Activated CD8-positive, alpha-beta memory T cell treated with anti-CD3 and anti-CD28 coated beads, Interleukin-2, amount 10 ng/mL, durations not matched to agents 7 days and 5 days (primary cell): ENCODE measurements around the gene ALG11. TPM values are rescaled to one million over a fixed set of nuclear protein-coding genes. Genes with fewer than 3 reads are reported as not detected.
"Not testable (repeated sequence)": the region's sequence is repeated elsewhere in the genome, so short reads cannot be mapped to it uniquely, and the experiment has no call there.

ENCODE experiments used
- ATAC-seq: fragments of 150-1000 bp; cut with Tn5 transposase; one replicate; pipeline ENCODE4 v1.10.0; 2021; ENCODE audit warnings: moderate library complexity
- CTCF ChIA-PET: fragments of 350-600 bp; sonication (Branson Sonifier 250); formaldehyde crosslinking; loops from one replicate; lab custom pipeline; 2021; ENCODE audit warnings: antibody characterized with exemption; lab: Charles Lee
- DNase-seq: peaks from one replicate; pipeline ENCODE4 v3.0.0-alpha.2; 2020
- H3K27ac Mint-ChIP-seq: one replicate; pipeline ENCODE4 v1.8.0; 2021; ENCODE audit warnings: mild to moderate bottlenecking, mixed read lengths
- H3K27me3 Mint-ChIP-seq: one replicate; pipeline ENCODE4 v1.8.0; 2021; ENCODE audit warnings: mixed read lengths
- H3K36me3 Mint-ChIP-seq: one replicate; pipeline ENCODE4 v1.8.0; 2021; ENCODE audit warnings: mild to moderate bottlenecking, mixed read lengths
- H3K4me1 Mint-ChIP-seq: one replicate; pipeline ENCODE4 v1.8.0; 2021; ENCODE audit warnings: mixed read lengths
- H3K4me3 Mint-ChIP-seq: one replicate; pipeline ENCODE4 v1.8.0; 2021; ENCODE audit warnings: mild to moderate bottlenecking, moderate library complexity, mixed read lengths
- H3K9me3 Mint-ChIP-seq: one replicate; pipeline ENCODE4 v1.8.0; 2022; ENCODE audit warnings: low read depth, mixed read lengths
- total RNA-seq, 2 experiments: library from RNA; stranded (reverse); gene quantifications; one replicate each; pipeline ENCODE4 v1.2.3, GENCODE V29; 2021

Gene ALG11
- total RNA-seq, 2 experiments from 2014 or later, result 23.9 to 28.9 TPM

DNA sequence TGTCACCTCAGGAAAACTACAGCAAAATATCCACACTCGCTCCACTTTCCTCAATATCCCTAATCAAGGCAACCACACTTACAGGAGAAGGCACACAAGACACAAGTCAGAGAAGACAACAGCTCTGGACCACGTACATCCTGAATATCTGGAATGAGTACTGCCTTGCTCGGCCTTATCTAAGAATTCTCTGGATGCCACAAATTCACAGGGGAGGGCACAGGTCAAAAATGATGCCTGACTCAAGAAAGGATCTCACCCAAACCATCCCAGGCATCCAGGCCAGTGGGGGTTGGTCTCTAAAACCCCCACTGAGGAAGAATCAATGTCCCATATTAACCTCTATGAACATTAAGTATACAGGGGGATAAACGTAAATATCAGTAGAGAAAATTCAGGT, 30.8 kb upstream of the ALG11 start:
- peaks cover 24% of the 10 kb centered on the region for H3K27me3 Mint-ChIP-seq
- no peak for DNase-seq
- no peaks in the 10 kb centered on the region for H3K36me3 Mint-ChIP-seq
- CTCF ChIA-PET, result no interaction called here
- no peaks in the 10 kb centered on the region for H3K4me1 Mint-ChIP-seq
- no peak overlapping the region for H3K4me3 Mint-ChIP-seq
- no peaks in the 10 kb centered on the region for H3K9me3 Mint-ChIP-seq
- H3K27ac Mint-ChIP-seq, result no peak overlapping the region
- ATAC-seq, result no peak

- not testable (repeated sequence) for DNase-seq, ATAC-seq
Measured at GRCh38 chr13:51983292-51983691, 28.9 kb upstream of the ALG11 start.

DNA sequence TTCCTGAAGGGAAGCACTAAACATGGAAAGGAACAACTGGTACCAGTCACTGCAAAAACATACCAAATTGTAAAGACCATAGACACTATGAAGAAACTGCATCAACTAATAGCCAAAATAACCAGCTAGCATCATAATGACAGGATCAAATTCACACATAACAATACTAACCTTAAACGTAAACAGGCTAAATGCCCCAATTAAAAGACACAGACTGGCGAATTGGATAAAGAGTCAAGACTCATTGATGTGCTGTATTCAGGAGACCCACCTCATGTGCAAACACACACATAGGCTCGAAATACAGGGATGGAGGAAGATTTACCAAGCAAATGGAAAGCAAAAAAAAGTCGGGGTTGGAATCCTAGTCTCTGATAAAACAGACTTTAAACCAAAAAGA, 27.3 kb upstream of the ALG11 start:
- H3K9me3 Mint-ChIP-seq, DNase-seq, ATAC-seq, H3K4me1 Mint-ChIP-seq, H3K27ac Mint-ChIP-seq, CTCF ChIA-PET, H3K4me3 Mint-ChIP-seq, H3K36me3 Mint-ChIP-seq: not testable (repeated sequence)
- peaks cover 45% of the 10 kb centered on the region for H3K27me3 Mint-ChIP-seq

More at GRCh38 chr13:51983292-51983691, 28.9 kb upstream of the ALG11 start:
- H3K27me3 Mint-ChIP-seq, result peaks cover 42% of the 10 kb centered on the region
- H3K4me3 Mint-ChIP-seq, H3K36me3 Mint-ChIP-seq, H3K4me1 Mint-ChIP-seq, H3K27ac Mint-ChIP-seq, CTCF ChIA-PET, H3K9me3 Mint-ChIP-seq: not testable (repeated sequence)

- no peaks in the 10 kb centered on the region for H3K9me3 Mint-ChIP-seq
- no peaks in the 10 kb centered on the region for H3K36me3 Mint-ChIP-seq
- no peaks in the 10 kb centered on the region for H3K4me1 Mint-ChIP-seq
- ATAC-seq (no peak), DNase-seq (no peak)
- no peak overlapping the region for H3K27ac Mint-ChIP-seq
- CTCF ChIA-PET, result no interaction called here
- peaks cover 45% of the 10 kb centered on the region for H3K27me3 Mint-ChIP-seq
- H3K4me3 Mint-ChIP-seq, result no peak overlapping the region
Measured at GRCh38 chr13:51988988-51989618, 23.1 kb upstream of the ALG11 start.

- ATAC-seq, result no peak
Measured at GRCh38 chr13:51993713-51994112, 18.5 kb upstream of the ALG11 start.

DNA sequence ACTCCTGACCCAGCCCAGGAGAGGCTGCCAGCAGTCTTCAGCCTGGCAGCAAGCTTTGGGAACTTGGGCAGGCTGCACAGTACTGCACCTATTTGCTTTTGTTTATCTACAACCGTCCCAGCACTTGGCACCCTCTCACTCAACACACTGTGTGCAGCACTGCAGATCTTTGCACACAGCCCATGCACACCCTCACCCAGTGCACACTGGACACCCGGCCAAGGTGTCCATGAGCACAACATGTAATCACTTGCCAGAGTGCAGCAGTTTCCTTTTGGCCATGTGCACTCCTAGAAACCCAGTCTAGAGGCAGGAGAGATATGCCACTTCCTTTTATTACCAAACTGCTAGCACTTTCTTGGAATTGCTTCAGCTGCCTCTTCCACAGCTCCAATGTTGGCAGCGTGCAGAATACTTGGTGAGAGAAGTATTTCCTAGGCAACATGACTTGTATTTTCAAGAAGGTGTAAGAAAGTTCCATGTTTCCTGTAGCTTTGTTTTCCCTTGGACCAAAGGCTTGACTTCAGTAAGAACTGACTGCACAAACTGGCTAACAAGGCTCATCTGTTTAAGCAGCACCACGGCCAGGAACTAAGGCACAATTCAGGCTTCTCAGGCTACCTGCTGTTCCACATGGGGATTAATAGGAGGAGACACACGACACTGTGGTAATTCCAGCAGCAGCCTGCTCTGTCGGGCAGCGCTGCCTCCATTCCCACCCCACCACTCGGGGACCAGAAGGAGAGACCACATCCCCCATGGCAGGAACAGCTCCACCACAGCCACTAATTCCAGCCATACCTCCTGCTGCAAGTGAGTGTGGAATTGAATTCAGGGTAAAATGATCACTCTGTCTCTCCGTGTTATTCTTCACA, 16.3 kb upstream of the ALG11 start:
- H3K9me3 Mint-ChIP-seq, result no peaks in the 10 kb centered on the region
- DNase-seq (no peak), ATAC-seq (no peak)
- no peaks in the 10 kb centered on the region for H3K36me3 Mint-ChIP-seq
- no peak overlapping the region for H3K27ac Mint-ChIP-seq
- H3K4me1 Mint-ChIP-seq, result peaks cover 8% of the 10 kb centered on the region
- H3K4me3 Mint-ChIP-seq, result no peak overlapping the region
- CTCF ChIA-PET, result interaction anchor here (0.6 kb wide), 1 partner anchor 37 kb away, joined by 3 read pairs; no protein-coding TSS in a partner anchor
- peaks cover 25% of the 10 kb centered on the region for H3K27me3 Mint-ChIP-seq

More at GRCh38 chr13:51993713-51994112, 18.5 kb upstream of the ALG11 start:
- no peak overlapping the region for H3K4me3 Mint-ChIP-seq
- CTCF ChIA-PET, result no interaction called here
- no peaks in the 10 kb centered on the region for H3K9me3 Mint-ChIP-seq
- H3K36me3 Mint-ChIP-seq, result no peaks in the 10 kb centered on the region
- DNase-seq, result no peak
- H3K27ac Mint-ChIP-seq, result no peak overlapping the region
- H3K27me3 Mint-ChIP-seq, result peaks cover 17% of the 10 kb centered on the region
- peaks cover 8% of the 10 kb centered on the region for H3K4me1 Mint-ChIP-seq

DNA sequence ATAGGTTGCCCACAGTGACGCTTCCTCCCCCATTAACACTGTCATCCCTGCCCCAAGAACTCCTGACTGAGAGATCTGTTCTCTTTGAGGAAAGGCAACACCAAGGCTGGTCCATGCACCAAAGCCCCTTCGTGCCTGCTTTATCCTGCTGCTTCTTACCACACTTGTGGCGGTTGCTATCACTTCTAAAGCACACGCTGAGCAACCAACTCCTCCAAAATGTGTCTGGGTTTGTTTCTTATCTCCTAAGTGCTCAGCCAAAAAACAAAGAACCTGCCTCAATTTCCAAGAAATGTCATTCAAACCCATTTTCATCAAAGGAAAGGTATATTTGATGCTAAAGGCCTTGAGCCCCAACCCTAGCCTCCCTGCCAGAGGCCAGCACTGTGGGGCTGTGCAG, 15.6 kb upstream of the ALG11 start:
- peaks cover 8% of the 10 kb centered on the region for H3K4me1 Mint-ChIP-seq
- no peaks in the 10 kb centered on the region for H3K9me3 Mint-ChIP-seq
- ATAC-seq (no peak), DNase-seq (no peak)
- no peak overlapping the region for H3K27ac Mint-ChIP-seq
- peaks cover 29% of the 10 kb centered on the region for H3K27me3 Mint-ChIP-seq
- H3K4me3 Mint-ChIP-seq, result no peak overlapping the region
- H3K36me3 Mint-ChIP-seq, result no peaks in the 10 kb centered on the region
- CTCF ChIA-PET, result interaction anchor here (0.6 to 2.9 kb wide), 2 partner anchors 38 to 131 kb away, joined by 3 to 13 read pairs; partner anchors contain the start of gene NEK5

- DNase-seq (no peak), ATAC-seq (no peak)
- Mint-ChIP-seq H3K27ac (no peak overlapping the region), H3K4me3 (no peak overlapping the region), H3K36me3 (no peaks in the 10 kb centered on the region), H3K4me1 (peaks cover 8% of the 10 kb centered on the region), H3K9me3 (no peaks in the 10 kb centered on the region), H3K27me3 (peaks cover 29% of the 10 kb centered on the region)
- CTCF ChIA-PET, result interaction anchor here (2.9 kb wide), 1 partner anchor 131 kb away, joined by 13 read pairs; the partner anchor contains the start of gene NEK5
Measured at GRCh38 chr13:51997186-51997585, 15.0 kb upstream of the ALG11 start.

DNA sequence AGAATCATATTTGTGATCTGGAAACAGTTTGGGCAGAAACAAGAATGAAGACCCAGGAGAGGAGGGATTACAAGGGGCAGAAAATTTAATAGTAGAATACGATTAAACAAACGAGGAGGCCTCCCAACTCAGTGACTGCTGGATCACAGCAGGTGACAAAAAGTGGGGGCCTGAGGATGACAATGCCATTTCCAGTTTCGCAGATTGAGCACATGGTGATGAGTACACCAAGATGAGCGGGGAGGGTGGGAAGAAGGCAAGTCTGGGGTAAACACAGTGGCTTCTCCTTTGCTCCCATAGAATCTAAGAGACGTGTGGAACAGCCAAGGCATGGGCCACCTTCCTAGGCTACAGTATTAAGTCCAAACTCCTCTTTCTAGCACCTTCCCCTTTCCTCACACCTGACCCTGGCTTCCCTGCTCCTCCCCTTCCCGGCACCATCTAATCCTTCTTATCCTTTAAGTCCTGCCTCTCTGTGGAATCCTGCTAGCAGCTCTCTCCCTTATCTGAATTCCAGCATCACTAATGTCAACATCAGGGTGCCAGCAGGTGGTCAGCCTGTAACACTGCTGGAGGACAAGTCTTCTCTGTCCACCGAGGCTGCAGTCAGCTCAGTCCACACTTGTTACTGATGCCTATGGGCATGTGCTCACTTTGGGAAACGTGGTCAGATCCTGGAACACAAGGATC, 14.4 kb upstream of the ALG11 start:
- Mint-ChIP-seq H3K36me3 (no peaks in the 10 kb centered on the region), H3K27ac (no peak overlapping the region), H3K27me3 (peaks cover 29% of the 10 kb centered on the region), H3K4me3 (no peak overlapping the region), H3K9me3 (no peaks in the 10 kb centered on the region), H3K4me1 (peaks cover 8% of the 10 kb centered on the region)
- CTCF ChIA-PET, result interaction anchor here (1.2 to 2.9 kb wide), 2 partner anchors 122 to 130 kb away, joined by 3 to 13 read pairs; partner anchors contain the start of gene NEK5
- ATAC-seq (no peak), DNase-seq (no peak)

DNA sequence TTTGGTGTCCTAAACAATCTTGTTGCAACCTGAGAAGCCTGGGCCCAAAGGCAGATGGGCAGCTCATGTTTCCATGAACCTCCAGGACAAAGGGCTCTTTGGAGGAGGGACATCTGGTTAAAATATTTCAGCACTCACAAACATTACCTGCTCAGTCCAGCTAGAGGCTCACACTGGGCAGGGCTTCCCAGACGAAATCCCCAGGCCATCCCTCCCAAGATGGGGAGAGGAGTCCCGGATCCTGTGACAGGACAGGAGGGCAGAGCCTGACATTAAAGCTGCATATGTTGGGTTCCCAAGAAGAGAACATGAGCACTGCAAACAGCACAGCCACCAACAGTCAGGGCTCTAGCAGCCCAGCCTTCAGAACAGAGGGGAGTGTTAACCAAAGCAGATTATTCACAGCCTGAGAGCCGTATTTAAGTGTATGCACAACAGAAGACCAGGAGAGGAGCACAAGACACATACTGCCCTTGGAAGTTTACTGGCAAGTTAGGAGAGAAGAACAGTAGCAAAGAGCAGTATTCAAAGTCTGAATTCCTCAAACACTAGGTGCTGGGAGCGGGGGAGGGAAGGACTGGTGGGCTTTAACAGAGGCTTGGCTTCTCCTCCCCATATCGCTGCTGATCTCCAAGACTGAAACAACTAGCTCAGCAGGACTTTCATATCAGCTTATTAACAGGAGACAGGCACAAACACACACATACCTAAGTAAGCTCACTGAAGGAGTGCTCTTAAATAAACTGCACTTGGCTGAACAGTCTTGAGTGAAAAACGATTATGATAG, 13.3 kb upstream of the ALG11 start:
- H3K27ac Mint-ChIP-seq, result no peak overlapping the region
- H3K4me3 Mint-ChIP-seq, result no peak overlapping the region
- ATAC-seq (no peak), DNase-seq (no peak)
- H3K4me1 Mint-ChIP-seq, result peaks cover 8% of the 10 kb centered on the region
- CTCF ChIA-PET, result interaction anchor here (1.2 to 2.9 kb wide), 2 partner anchors 121 to 129 kb away, joined by 3 to 13 read pairs; partner anchors contain the start of gene NEK5
- H3K9me3 Mint-ChIP-seq, result no peaks in the 10 kb centered on the region
- H3K36me3 Mint-ChIP-seq, result no peaks in the 10 kb centered on the region
- peaks cover 25% of the 10 kb centered on the region for H3K27me3 Mint-ChIP-seq

GRCh38 chr13:51999510-51999911, 12.7 kb upstream of the ALG11 start:
- Mint-ChIP-seq H3K4me1 (peaks cover 8% of the 10 kb centered on the region), H3K27ac (no peak overlapping the region), H3K4me3 (no peak overlapping the region), H3K9me3 (no peaks in the 10 kb centered on the region), H3K27me3 (peaks cover 24% of the 10 kb centered on the region), H3K36me3 (no peaks in the 10 kb centered on the region)
- DNase-seq, result no peak
- CTCF ChIA-PET, result interaction anchor here (1.4 to 5.3 kb wide), 4 partner anchors 13 to 451 kb away, joined by 4 to 22 read pairs (median 10); partner anchors contain the start of genes ALG11, ATP7B, NEK5 and VPS36
- no peak for ATAC-seq

- Mint-ChIP-seq H3K27me3 (peaks cover 24% of the 10 kb centered on the region), H3K27ac (no peak overlapping the region), H3K36me3 (no peaks in the 10 kb centered on the region), H3K4me1 (peaks cover 8% of the 10 kb centered on the region), H3K4me3 (no peak overlapping the region), H3K9me3 (no peaks in the 10 kb centered on the region)
- CTCF ChIA-PET, result interaction anchor here (1.2 to 5.3 kb wide), 4 partner anchors 12 to 451 kb away, joined by 3 to 22 read pairs (median 5); partner anchors contain the start of genes ALG11, ATP7B, NEK5 and VPS36
- DNase-seq (no peak), ATAC-seq (no peak)
Measured at GRCh38 chr13:51999921-52000320, 12.3 kb upstream of the ALG11 start.
